OCI-LY7 (cell line): Measurements from ENCODE around the gene GALR3.

ENCODE experiments used
- EZH2phosphoT487 ChIP-seq: fragments of 200-600 bp; sonication (generic); IDR thresholded peaks from 2 replicates; pipeline ENCODE4 v1.6.1; 2018; ENCODE audit warnings: low read depth, borderline replicate concordance, mild to moderate bottlenecking, mixed run types, antibody characterized with exemption, low read length, moderate library complexity, mixed read lengths
- TF ChIP-seq, protein P1 (sequence below): fragments of 200-600 bp; sonication (generic); conservative IDR thresholded peaks from 2 replicates; pipeline ENCODE4 v1.5.1; 2014; ENCODE audit warnings: mild to moderate bottlenecking, antibody characterized with exemption, low read length, moderate library complexity, mixed read lengths

DNA sequence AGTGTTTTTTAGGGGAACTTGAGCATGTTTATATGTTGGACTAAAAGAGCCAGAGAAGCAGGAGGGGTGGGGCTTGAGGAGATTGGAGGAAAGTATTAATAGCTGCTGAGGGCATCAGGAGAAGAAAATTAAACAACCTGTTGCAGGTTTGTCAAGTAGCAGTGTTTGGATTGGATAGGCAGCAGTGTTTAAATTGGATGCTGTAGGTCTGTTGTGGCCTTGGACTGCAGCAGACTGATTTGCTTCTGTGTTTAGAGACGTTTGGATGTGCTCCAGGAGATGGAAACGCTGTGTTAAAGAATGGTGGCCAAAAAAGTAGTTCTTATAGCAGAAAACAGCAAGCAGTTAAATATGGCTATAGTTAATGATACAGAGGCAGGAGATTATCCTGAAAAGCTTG is 31.8 kb downstream of the GALR3 start:
- no peak for TF ChIP-seq EZH2phosphoT487
- TF ChIP-seq, protein P1, sequence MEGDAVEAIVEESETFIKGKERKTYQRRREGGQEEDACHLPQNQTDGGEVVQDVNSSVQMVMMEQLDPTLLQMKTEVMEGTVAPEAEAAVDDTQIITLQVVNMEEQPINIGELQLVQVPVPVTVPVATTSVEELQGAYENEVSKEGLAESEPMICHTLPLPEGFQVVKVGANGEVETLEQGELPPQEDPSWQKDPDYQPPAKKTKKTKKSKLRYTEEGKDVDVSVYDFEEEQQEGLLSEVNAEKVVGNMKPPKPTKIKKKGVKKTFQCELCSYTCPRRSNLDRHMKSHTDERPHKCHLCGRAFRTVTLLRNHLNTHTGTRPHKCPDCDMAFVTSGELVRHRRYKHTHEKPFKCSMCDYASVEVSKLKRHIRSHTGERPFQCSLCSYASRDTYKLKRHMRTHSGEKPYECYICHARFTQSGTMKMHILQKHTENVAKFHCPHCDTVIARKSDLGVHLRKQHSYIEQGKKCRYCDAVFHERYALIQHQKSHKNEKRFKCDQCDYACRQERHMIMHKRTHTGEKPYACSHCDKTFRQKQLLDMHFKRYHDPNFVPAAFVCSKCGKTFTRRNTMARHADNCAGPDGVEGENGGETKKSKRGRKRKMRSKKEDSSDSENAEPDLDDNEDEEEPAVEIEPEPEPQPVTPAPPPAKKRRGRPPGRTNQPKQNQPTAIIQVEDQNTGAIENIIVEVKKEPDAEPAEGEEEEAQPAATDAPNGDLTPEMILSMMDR = no peak
